GM18517 (cell line): Measurements from ENCODE around the gene MADD.
A peak's percentile ranks its signal among the peaks of the same experiment; 100 is the strongest.

Source experiments
- ATAC-seq: cut with Tn5 transposase; IDR thresholded peaks from one replicate; pipeline ENCODE4 v1.9.1; 2021; ENCODE audit warnings: mild to moderate bottlenecking, moderate library complexity; ENCODE audit not compliant: unreplicated experiment

The MADD gene

GRCh38 chr11:47378010-47378835, 108.3 kb downstream of the MADD start, which contains the start of gene SPI1:
Gene SPI1, minus strand, starts transcription at chr11:47378547. Its CDS starts 194 bp downstream, at chr11:47378353.
- peak; percentile 83 for ATAC-seq

DNA sequence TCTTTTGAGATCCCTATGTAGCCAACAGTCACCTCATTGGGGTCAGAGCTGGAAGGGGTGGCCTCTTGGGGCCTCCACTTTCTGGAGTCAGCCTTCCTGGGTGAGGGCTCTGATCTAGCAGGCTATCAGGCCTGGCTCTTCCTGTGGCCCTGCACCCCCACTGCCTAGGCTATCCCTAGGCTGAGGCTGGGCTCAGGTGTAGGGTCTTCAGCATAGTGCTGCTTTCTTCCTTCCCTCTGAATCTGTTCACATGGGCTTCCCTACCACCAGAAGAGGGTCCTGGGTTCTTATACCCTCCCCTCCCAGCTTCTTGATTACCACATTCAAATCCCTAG, 108.9 kb downstream of the MADD start:
- peak; percentile 18 for ATAC-seq

DNA sequence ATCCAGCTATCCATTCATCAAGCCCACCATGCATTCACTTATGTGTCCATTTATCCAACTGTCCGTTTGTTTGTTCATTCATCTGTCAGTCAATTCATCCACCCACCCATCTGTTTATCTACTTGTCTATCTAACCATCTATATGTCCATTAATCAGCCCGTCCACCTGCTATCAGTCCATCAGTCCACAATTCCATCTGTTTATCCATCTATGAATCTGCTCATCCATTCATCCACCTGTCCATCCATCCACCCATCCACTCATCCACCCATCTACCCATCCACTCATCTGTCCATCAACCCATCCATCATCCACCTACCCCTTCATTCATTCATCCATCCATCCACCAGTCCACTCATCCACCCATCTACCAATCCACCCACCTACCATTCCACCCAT, 109.4 kb downstream of the MADD start:
- ATAC-seq: no peak
